ENCODE results near the gene ABCG1.

DNA sequence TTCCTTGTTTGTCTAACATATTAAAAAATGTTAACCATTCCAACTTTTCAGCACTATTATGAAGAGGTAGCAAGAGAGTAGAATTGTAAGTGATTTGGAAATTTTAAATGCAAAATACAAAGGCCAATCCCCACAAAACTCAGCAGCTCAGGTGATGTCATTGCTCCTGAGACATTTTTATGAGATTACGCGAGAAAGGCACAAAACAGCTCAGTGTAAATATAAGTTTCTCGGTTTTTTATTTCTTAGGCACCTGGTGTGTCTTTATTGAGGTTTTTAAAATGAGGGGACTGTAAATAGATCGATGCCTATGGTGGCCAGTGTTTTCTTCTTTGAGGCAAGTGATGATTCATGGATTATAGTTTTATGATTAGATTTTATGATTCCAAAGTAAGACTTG, 6.1 kb downstream of the ABCG1 start:
- TF ChIP-seq RFX5 (IDR thresholded peaks at IDR 0.05; ENCODE audit: low read depth, low read length) = no peak
- TF ChIP-seq, protein P1, sequence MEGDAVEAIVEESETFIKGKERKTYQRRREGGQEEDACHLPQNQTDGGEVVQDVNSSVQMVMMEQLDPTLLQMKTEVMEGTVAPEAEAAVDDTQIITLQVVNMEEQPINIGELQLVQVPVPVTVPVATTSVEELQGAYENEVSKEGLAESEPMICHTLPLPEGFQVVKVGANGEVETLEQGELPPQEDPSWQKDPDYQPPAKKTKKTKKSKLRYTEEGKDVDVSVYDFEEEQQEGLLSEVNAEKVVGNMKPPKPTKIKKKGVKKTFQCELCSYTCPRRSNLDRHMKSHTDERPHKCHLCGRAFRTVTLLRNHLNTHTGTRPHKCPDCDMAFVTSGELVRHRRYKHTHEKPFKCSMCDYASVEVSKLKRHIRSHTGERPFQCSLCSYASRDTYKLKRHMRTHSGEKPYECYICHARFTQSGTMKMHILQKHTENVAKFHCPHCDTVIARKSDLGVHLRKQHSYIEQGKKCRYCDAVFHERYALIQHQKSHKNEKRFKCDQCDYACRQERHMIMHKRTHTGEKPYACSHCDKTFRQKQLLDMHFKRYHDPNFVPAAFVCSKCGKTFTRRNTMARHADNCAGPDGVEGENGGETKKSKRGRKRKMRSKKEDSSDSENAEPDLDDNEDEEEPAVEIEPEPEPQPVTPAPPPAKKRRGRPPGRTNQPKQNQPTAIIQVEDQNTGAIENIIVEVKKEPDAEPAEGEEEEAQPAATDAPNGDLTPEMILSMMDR (conservative IDR thresholded peaks at IDR 0.05; ENCODE audit: low read depth, low read length) = no peak
- TF ChIP-seq POLR2A (IDR thresholded peaks at IDR 0.05; ENCODE audit: low read depth, low read length) = no peak
- TF ChIP-seq USF2 (IDR thresholded peaks at IDR 0.05; ENCODE audit: low read depth, low read length) = no peak
